Spleen (tissue), 11 donors: ENCODE data around the gene PEX12. TPM values are rescaled to one million over a fixed set of nuclear protein-coding genes. Genes with fewer than 3 reads are reported as not detected.
"Not testable (repeated sequence)": the region's sequence is repeated elsewhere in the genome, so short reads cannot be mapped to it uniquely, and the experiment has no call there.

Experiments used
- DNase-seq: peaks from one replicate; pipeline ENCODE4 v3.0.0-alpha.2; 2020
- H3K27ac ChIP-seq, 8 donors: fragments of 200-600 bp; sonication (generic) in 7 of 8; 1 replicate in 4 of 8; 2 replicates in 4 of 8; pipeline versions ENCODE4 v1.5.0 to v1.8.0; 2016 to 2021; ENCODE audit warnings: inconsistent platforms in 4 of 8, mild to moderate bottlenecking in 4 of 8, moderate library complexity in 1 of 8
- H3K27me3 ChIP-seq, 7 donors: fragments of 200-600 bp; sonication (generic) in 6 of 7; replicated peaks in 1 of 7; 1 replicate in 4 of 7; 2 replicates in 3 of 7; pipeline versions ENCODE4 v1.5.0 to v1.8.0; 2016 to 2021; ENCODE audit warnings: inconsistent platforms in 3 of 7, mild to moderate bottlenecking in 1 of 7
- H3K36me3 ChIP-seq, 6 donors: fragments of 200-600 bp; sonication (generic) in 5 of 6; 1 replicate in 4 of 6; 2 replicates in 2 of 6; pipeline versions ENCODE4 v1.5.0 to v1.8.0; 2016 to 2021; ENCODE audit warnings: inconsistent platforms in 2 of 6
- H3K4me1 ChIP-seq, 6 donors: fragments of 200-600 bp; sonication (generic) in 5 of 6; 1 replicate in 3 of 6; 2 replicates in 3 of 6; pipeline versions ENCODE4 v1.5.0 to v1.8.0; 2016 to 2021; ENCODE audit warnings: inconsistent platforms in 3 of 6
- H3K4me3 ChIP-seq, 8 donors: fragments of 200-600 bp; sonication (generic) in 7 of 8; 1 replicate in 4 of 8; 2 replicates in 4 of 8; pipeline versions ENCODE4 v1.5.0 to v1.8.0; 2016 to 2021; ENCODE audit warnings: inconsistent platforms in 4 of 8, mild to moderate bottlenecking in 4 of 8, moderate library complexity in 2 of 8
- H3K9me3 ChIP-seq, 8 donors: fragments of 200-600 bp; sonication (generic) in 7 of 8; 1 replicate in 4 of 8; 2 replicates in 4 of 8; pipeline versions ENCODE4 v1.5.0 to v1.8.0; 2016 to 2021; ENCODE audit warnings: inconsistent platforms in 4 of 8
- POLR2A ChIP-seq, 3 donors: fragments of 450-650 bp; IDR thresholded peaks; one replicate each; pipeline ENCODE4 v1.5.1; 2017; ENCODE audit warnings: antibody characterized with exemption in 3 of 3, mild to moderate bottlenecking in 1 of 3
- POLR2AphosphoS5 ChIP-seq, 3 donors: sonication (generic); formaldehyde crosslinking; IDR thresholded peaks; one replicate each; pipeline ENCODE4 v1.5.1; 2017; ENCODE audit warnings: antibody characterized with exemption in 3 of 3
- WGBS, 5 donors: extraction: QIAGEN DNeasy Blood & Tissue Kit in 3 of 5; methylation state at CpG; one replicate each; pipeline versions ENCODE4 v1.1.5 to v1.1.7; 2013 to 2018; 5-methylcytosine and 5-hydroxymethylcytosine counted together
- intact Hi-C: fragments of 100-400 bp; cut with DNase I; formaldehyde crosslinking; loops from one replicate; pipeline ENCODE4 v1.15.0; 2023; ENCODE audit warnings: low total_unique reads
- polyA plus RNA-seq, 3 donors: library from polyadenylated mRNA; stranded (reverse); fragments of 200-250 nt; gene quantifications; one replicate each; pipeline ENCODE4 v1.2.1, GENCODE V29; 2013
- total RNA-seq, 7 donors: library from RNA; depleted of rRNA in 3 of 7; stranded (reverse); fragments of >200 nt in 3 of 7; fragmentation: NEBNext Ultra II Directional in 4 of 7; extraction: Animal tissue kit (Norgen Biotek cat#: 25700) in 4 of 7; gene quantifications; one replicate each; pipeline versions ENCODE4 v1.1.0 to v1.2.1, GENCODE V29; 2016 to 2021
- TF ChIP-seq, protein P1 (sequence below), 11 experiments: fragments of 200-600 bp in 7 of 11; fragments of 450-650 bp in 4 of 11; sonication (generic) in 4 of 11; IDR thresholded peaks in 8 of 11; conservative IDR thresholded peaks in 3 of 11; 1 replicate in 7 of 11; 2 replicates in 4 of 11; pipeline versions ENCODE4 v1.4.0 to v1.8.0; 2016 to 2021; ENCODE audit warnings: antibody characterized with exemption in 11 of 11, inconsistent platforms in 4 of 11, mild to moderate bottlenecking in 1 of 11
- donor health status: healthy with polysubstance abuse.
- donor health status: DM: no; HTN: no; CAD: no; lungs with moderate emphysema.
- donor health status: DM: no; HTN: no; CAD: no.
- donor health status: Bipolar disorder and iron deficiency.
- donor health status: healthy.
- donor health status: DM: no; HTN: no; CAD: no.
- donor health status: DM: yes; HTN: yes; CAD: no.

The PEX12 gene
- total and polyA plus RNA-seq, 10 donors = 2.7 to 7.8 (median 4.0) TPM

DNA sequence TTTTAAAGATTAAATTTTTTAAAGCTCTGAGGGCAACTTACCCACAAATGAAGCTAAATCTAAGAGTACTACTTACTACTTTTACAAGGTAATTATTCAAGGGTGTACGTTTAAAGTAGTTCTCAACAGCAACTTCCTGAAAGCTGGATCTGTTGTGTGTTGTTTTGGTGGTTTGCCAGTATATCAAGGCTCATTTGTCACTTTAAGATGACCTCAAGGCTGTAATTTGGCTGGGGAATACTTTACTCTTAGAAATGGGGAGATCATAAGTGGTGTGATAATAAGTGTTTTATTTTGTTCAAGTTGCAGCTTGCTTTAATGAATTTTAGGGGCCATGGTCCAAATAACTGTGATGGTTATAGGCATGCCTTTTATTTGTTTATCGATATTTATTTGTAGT is 39.1 kb upstream of the PEX12 start:
- 53 to 70% (median 62%) methylated on average over 2 of the region's 2 CpGs for WGBS, 5 donors

DNA sequence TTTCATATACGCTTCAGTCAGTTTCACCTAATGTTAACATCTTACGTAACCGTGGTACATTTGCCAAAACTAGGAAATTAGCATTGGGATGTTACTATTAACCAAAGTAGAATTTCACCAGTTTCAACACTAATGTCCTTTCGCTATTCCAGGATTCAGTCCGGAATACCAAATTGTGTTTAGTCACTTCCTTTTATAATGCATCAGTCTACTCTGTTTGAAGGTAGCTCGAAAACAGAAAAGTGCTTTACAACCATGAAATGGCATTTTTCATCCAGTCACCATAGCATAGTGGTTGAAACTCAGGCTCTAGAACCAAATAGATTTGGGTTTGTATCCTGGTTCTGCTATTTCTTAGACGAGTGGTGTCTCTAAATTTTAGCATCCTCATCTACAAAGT is 38.2 kb upstream of the PEX12 start:
- DNase-seq = no peak
- Histone ChIP-seq H3K27ac (no peak overlapping the region), H3K9me3 (no peaks in the 10 kb centered on the region), H3K4me1 (peaks cover 0 to 40% (median 11%) of the 10 kb centered on the region in 6 donors), H3K27me3 (no peaks in the 10 kb centered on the region), H3K4me3 (no peak overlapping the region), H3K36me3 (peaks cover 0 to 87% (median 13%) of the 10 kb centered on the region in 6 donors)
- 59 to 80% (median 70%) methylated on average over 7 of the region's 7 CpGs for WGBS, 5 donors
- no peak for TF ChIP-seq POLR2A (IDR thresholded peaks at IDR 0.05)
- TF ChIP-seq POLR2AphosphoS5 (IDR thresholded peaks at IDR 0.05) = no peak
- TF ChIP-seq, protein P1, sequence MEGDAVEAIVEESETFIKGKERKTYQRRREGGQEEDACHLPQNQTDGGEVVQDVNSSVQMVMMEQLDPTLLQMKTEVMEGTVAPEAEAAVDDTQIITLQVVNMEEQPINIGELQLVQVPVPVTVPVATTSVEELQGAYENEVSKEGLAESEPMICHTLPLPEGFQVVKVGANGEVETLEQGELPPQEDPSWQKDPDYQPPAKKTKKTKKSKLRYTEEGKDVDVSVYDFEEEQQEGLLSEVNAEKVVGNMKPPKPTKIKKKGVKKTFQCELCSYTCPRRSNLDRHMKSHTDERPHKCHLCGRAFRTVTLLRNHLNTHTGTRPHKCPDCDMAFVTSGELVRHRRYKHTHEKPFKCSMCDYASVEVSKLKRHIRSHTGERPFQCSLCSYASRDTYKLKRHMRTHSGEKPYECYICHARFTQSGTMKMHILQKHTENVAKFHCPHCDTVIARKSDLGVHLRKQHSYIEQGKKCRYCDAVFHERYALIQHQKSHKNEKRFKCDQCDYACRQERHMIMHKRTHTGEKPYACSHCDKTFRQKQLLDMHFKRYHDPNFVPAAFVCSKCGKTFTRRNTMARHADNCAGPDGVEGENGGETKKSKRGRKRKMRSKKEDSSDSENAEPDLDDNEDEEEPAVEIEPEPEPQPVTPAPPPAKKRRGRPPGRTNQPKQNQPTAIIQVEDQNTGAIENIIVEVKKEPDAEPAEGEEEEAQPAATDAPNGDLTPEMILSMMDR (IDR thresholded peaks at IDR 0.05 in 8 of 11, conservative IDR thresholded peaks at IDR 0.05 in 3 of 11) = no peak
- intact Hi-C loops = no loop called here

More for the DNA sequence above, 39.1 kb upstream of the PEX12 start:
- Histone ChIP-seq H3K4me1 (peaks cover 0 to 40% (median 11%) of the 10 kb centered on the region in 6 donors), H3K9me3 (no peaks in the 10 kb centered on the region), H3K27ac (no peak overlapping the region), H3K36me3 (peaks cover 0 to 87% (median 7%) of the 10 kb centered on the region in 6 donors), H3K27me3 (no peaks in the 10 kb centered on the region), H3K4me3 (no peak overlapping the region)
- intact Hi-C loops = no loop called here
- DNase-seq = no peak
- no peak for TF ChIP-seq POLR2AphosphoS5 (IDR thresholded peaks at IDR 0.05)
- no peak for TF ChIP-seq POLR2A (IDR thresholded peaks at IDR 0.05)
- TF ChIP-seq, protein P1 (IDR thresholded peaks at IDR 0.05 in 8 of 11, conservative IDR thresholded peaks at IDR 0.05 in 3 of 11) = no peak

DNA sequence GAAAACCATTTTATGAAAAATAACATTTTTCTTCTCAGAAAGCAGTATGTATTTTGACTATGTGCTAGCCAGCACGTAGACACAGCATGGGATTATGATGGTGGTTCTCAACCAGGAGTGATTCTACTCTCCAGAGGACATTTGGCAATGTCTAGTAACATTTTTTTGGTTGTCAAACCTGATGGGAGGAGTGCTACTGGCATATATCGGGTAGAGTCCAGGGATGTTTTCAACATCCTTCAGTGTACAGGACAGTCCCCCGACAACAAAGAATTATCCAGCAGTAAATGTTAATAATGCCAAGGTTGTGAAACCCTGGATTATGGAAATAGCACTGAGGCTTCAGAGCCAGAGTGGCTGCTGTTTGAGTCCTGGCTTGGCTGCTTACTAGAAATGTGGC is 36.4 kb upstream of the PEX12 start:
- DNase-seq = no peak
- H3K9me3 ChIP-seq = no peaks in the 10 kb centered on the region
- no peaks in the 10 kb centered on the region for H3K27me3 ChIP-seq
- H3K4me1 ChIP-seq = peaks cover 0 to 40% (median 11%) of the 10 kb centered on the region in 6 donors
- TF ChIP-seq POLR2AphosphoS5 (IDR thresholded peaks at IDR 0.05) (no peak), POLR2A (IDR thresholded peaks at IDR 0.05) (no peak)
- TF ChIP-seq, protein P1 (IDR thresholded peaks at IDR 0.05 in 8 of 11, conservative IDR thresholded peaks at IDR 0.05 in 3 of 11) = no peak
- H3K4me3 ChIP-seq = no peak overlapping the region
- H3K36me3 ChIP-seq = peaks cover 0 to 87% (median 30%) of the 10 kb centered on the region in 6 donors
- intact Hi-C loops = no loop called here
- no peak overlapping the region for H3K27ac ChIP-seq
- 91 to 95% (median 93%) methylated on average over 3 of the region's 3 CpGs for WGBS, 5 donors

DNA sequence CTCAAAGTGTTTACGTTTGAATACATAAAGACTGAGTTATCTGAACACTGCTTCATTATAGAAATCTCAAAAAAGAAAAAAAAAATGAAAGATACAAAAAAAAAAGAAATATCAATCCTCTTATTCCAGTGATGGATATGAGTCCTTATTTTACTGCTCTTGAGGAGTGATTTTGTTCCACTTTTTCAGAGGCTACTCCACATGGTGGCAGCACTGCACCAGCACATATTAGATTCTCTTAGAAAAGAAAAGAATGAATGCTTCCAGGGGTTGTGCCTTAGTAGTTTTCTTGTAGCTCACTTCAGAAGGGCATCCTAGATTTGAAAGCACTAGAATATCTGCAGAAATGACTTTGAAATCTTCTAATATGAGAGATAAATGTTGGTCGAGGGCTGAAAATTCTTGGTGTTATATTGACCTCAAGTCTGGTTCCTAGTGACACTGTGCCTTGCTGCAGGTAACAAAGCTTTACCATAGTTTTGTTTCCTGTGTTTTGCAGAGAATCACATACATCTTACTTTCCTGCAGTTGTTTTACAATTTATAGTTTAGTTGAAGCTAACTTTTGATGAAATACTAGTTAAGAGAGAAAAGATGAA is 34.7 kb upstream of the PEX12 start:
- no peak for DNase-seq
- intact Hi-C loops = loop anchor here (2.0 kb wide), 1 partner anchor 134 kb away; no protein-coding TSS in a partner anchor
- peaks cover 0 to 90% (median 48%) of the 10 kb centered on the region in 6 donors for H3K36me3 ChIP-seq

DNA sequence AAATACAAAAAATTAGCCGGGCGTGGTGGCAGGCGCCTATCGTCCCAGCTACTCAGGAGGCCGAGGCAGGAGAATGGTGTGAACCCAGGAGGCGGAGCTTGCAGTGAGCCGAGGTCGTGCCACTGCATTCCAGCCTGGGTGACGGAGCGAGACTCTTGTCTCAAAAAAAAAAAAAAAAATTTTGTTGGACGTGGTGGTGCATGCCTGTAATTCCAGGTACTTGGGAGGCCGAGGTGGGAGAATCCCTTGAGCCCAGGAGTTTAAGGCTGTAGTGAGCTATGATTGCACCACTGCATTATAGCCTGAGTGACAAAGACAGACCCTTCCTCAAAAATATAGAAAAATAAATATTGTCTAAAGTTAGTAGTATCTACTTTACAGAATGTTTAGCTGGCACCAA is 32.4 kb upstream of the PEX12 start:
- H3K9me3 ChIP-seq, H3K27me3 ChIP-seq, H3K27ac ChIP-seq, H3K4me3 ChIP-seq, intact Hi-C loops, DNase-seq: not testable (repeated sequence)
- peaks cover 0 to 98% (median 69%) of the 10 kb centered on the region in 6 donors for H3K36me3 ChIP-seq
- H3K4me1 ChIP-seq = peaks cover 0 to 14% (median 0%) of the 10 kb centered on the region in 6 donors
- WGBS, 5 donors = 88 to 92% (median 90%) methylated on average over 12 of the region's 12 CpGs

More for the DNA sequence above, 34.7 kb upstream of the PEX12 start:
- no peak overlapping the region for H3K4me3 ChIP-seq
- H3K27me3 ChIP-seq = no peaks in the 10 kb centered on the region
- TF ChIP-seq, protein P1 (IDR thresholded peaks at IDR 0.05 in 8 of 11, conservative IDR thresholded peaks at IDR 0.05 in 3 of 11) = peak in 9 of 11 experiments; percentile 4 to 60 (median 43)
- TF ChIP-seq POLR2AphosphoS5 (IDR thresholded peaks at IDR 0.05) = no peak
- TF ChIP-seq POLR2A (IDR thresholded peaks at IDR 0.05) = no peak
- no peaks in the 10 kb centered on the region for H3K9me3 ChIP-seq
- WGBS, 5 donors = 79 to 85% (median 82%) methylated on average over 2 of the region's 2 CpGs
- peaks cover 0 to 31% (median 5%) of the 10 kb centered on the region in 6 donors for H3K4me1 ChIP-seq
- H3K27ac ChIP-seq = no peak overlapping the region
